Activated CD4-positive, CD25-positive, alpha-beta regulatory T cell (primary cell): ENCODE results near the gene RNF26.
"Not testable (repeated sequence)": the region's sequence is repeated elsewhere in the genome, so short reads cannot be mapped to it uniquely, and the experiment has no call there.

Experiments used
- DNase-seq, 4 experiments: peaks; one replicate each; lab custom pipeline; 2025; lab: John Stamatoyannopoulos, UW

RNF26 gene

GRCh38 chr11:119371778-119372182 is 37.5 kb downstream of the RNF26 start:
- DNase-seq, result no peak

- DNase-seq, result no peak
Observed at GRCh38 chr11:119372260-119373058, 38.1 kb downstream of the RNF26 start.

GRCh38 chr11:119373059-119373920 is 39.0 kb downstream of the RNF26 start:
- no peak for DNase-seq

DNA sequence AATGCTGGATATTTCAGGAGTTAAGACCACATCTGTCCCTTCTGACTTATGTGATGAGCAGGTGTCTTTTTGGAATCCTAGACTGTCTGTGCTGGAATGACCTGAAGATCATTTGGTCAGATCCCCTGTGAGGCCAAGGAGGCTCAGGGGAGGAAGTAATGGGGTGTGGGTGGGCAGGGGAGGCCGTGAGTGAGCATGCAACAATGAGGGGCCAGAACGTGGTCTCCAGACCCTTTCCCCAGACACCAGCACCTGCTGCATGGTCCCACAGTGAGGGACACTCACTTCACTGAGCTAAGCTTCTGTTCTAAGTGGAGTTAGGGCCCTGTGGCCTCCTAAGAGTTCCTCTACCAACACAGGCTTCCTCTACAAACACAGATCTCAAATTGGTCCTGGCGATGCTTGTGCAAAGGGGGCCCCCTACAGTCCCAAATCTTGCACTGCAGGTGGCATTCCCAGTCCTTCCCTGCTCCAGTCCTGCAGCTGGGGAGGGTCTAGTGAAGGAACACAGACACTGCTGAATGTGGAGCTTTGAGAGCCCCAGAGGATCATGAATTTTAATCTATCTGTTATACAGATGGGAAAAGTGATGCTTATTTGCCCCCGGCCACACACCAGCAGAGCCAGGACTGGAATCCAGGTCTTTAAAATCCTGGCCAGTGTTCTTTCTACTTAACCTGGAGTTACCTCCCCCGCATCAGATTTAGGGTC is 39.7 kb downstream of the RNF26 start:
- no peak for DNase-seq

- no peak for DNase-seq
Observed at GRCh38 chr11:119374632-119375336, 40.5 kb downstream of the RNF26 start.

GRCh38 chr11:119375337-119376196 is 41.2 kb downstream of the RNF26 start:
- no peak for DNase-seq

- DNase-seq, result no peak
Observed at GRCh38 chr11:119376197-119376847, 42.0 kb downstream of the RNF26 start.

- DNase-seq, result no peak
Observed at GRCh38 chr11:119377112-119377901, 43.0 kb downstream of the RNF26 start.

DNA sequence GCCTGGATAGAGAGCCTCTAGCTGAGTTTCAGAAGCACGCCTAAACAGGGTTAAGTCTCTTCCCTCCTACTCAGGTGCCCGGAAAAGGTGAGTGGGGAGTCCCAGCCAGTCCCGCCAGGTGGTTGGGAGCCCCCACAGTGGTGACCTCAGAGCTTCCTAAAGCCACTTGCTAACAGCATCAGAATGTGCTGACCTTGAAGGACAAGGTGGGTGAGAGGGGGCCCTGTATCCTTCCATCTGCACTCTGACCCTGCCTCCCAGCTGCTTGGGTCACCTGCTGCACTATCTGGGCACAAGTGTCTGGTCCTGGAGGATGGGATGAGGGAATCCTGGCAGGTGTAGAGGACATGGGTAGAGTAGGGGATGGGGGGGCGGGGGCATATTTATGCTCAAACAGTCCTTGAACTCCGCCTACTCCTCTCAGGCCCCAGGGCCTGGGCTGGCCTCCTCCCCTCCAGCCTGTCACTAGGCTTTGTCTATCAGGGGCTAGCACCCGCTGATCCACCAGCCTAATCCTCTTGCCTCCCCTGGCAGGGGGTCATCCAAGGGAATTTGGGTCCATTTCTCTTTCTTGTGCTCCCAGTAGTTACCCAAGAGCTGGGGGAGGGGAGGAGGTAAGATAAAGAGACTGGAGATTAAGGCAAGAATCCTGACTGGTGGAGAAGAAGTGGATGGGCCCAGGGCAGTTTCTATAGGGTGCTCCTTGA is 43.8 kb downstream of the RNF26 start:
- no peak for DNase-seq

GRCh38 chr11:119378851-119379465 is 44.6 kb downstream of the RNF26 start:
- no peak for DNase-seq

- DNase-seq, result no peak
Observed at GRCh38 chr11:119380160-119380826, 46.0 kb downstream of the RNF26 start.

GRCh38 chr11:119380827-119381180 is 46.5 kb downstream of the RNF26 start:
- DNase-seq, result no peak

- peak; percentile 92 to 95 (median 94) for DNase-seq
Observed at GRCh38 chr11:119381181-119381988, 47.1 kb downstream of the RNF26 start, which contains the start of gene USP2. Gene USP2, minus strand, starts transcription at chr11:119381690. Its CDS starts 8,210 bp downstream, at chr11:119373480.

DNA sequence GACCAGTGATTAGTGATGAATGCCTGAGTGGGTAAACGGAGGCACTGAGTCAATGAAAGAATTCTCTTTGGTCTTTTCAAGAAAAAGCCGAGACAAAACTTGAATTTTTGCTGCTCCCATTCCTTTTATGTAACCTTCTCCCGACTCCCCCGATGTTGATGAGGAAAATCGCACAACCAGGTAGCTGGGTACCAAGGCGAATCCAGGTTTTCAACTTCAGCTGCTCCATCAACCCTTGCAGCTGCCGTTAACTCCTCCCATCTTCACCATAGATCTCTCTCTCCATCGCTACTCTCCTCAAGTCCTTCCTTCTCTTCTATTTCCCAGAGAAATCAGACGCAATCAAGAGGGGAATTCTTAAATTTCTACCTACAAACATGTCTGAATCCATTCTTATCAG is 47.8 kb downstream of the RNF26 start:
- DNase-seq, result no peak

- DNase-seq, result not testable (repeated sequence)
Observed at GRCh38 chr11:119382513-119382912, 48.2 kb downstream of the RNF26 start.

- DNase-seq, result no peak
Observed at GRCh38 chr11:119384332-119384731, 50.0 kb downstream of the RNF26 start.
